K562 (cell line): ENCODE results near the gene EMP2. TPM values are rescaled to one million over a fixed set of nuclear protein-coding genes. Genes with fewer than 3 reads are reported as not detected.

Experiments used
- FOXK1 ChIP-seq: sonication (generic); formaldehyde crosslinking; IDR thresholded peaks from 2 replicates; pipeline ENCODE4 v1.8.0; 2022; ENCODE audit warnings: missing genetic modification reagents, mild to moderate bottlenecking, borderline replicate concordance
- HNRNPK ChIP-seq: fragments of 200-400 bp; formaldehyde crosslinking; IDR thresholded peaks from one replicate; pipeline ENCODE4 v1.6.1; 2018; ENCODE audit warnings: mild to moderate bottlenecking, low read depth, low read length; ENCODE audit not compliant: poor library complexity, severe bottlenecking
- ILK ChIP-seq: fragments of 450-650 bp; IDR thresholded peaks from 2 replicates; pipeline ENCODE4 v1.6.1; 2016; ENCODE audit warnings: missing genetic modification characterization, low read depth, mild to moderate bottlenecking, missing compliant biosample characterization, moderate library complexity, borderline replicate concordance
- PML ChIP-seq: IDR thresholded peaks from 2 replicates; pipeline ENCODE4 v1.6.1; 2012; ENCODE audit warnings: low read length, inconsistent platforms
- ZNF175 ChIP-seq: fragments of 200-800 bp; sonication (Bioruptor generic); IDR thresholded peaks from 2 replicates; pipeline ENCODE4 v1.6.1; 2016; ENCODE audit warnings: low read depth, mild to moderate bottlenecking, missing genetic modification characterization, missing compliant biosample characterization
- ZNF584 ChIP-seq: fragments of 200-800 bp; sonication (Bioruptor generic); IDR thresholded peaks from 2 replicates; pipeline ENCODE4 v1.6.1; 2016; ENCODE audit warnings: low read depth, mild to moderate bottlenecking, missing genetic modification characterization, missing compliant biosample characterization
- ZNF644 ChIP-seq: fragments of 200-800 bp; sonication (Bioruptor generic); IDR thresholded peaks from 2 replicates; pipeline ENCODE4 v1.6.1; 2016; ENCODE audit warnings: low read depth, missing genetic modification characterization, missing compliant biosample characterization
- polyA plus RNA-seq, 8 experiments: library from polyadenylated mRNA; depleted of rRNA in 4 of 8; stranded (reverse) in 5 of 8; unstranded in 3 of 8; fragments of >200 nt; fragmentation: Nextera tagmentation in 2 of 8; fragmentation: Illumina TruSeq in 1 of 8; extraction: Ambion mirVana in 2 of 8; extraction: Trizol in 1 of 8; gene quantifications; 2 replicates each; pipeline versions ENCODE4 v1.2.1 to v1.2.3, GENCODE V29; 2011 to 2014; ENCODE audit warnings: inconsistent platforms in 1 of 8, missing spikeins in 1 of 8
- total RNA-seq, 7 experiments: library from RNA; depleted of rRNA in 6 of 7; stranded (reverse); fragments of >200 nt in 6 of 7; fragmentation: Illumina TruSeq in 2 of 7; extraction: Trizol in 2 of 7; gene quantifications; 2 replicates each; pipeline versions ENCODE4 v1.2.1 to v1.2.3, GENCODE V29; 2011 to 2021; ENCODE audit warnings: low replicate concordance in 1 of 7
- TF ChIP-seq, protein P1 (sequence below): fragments of 450-650 bp; IDR thresholded peaks from 2 replicates; pipeline ENCODE4 v1.6.1; 2017; ENCODE audit warnings: antibody characterized with exemption

Gene EMP2
- total and polyA plus RNA-seq, 9 of the 15 experiments (the other 6 are each of a cell fraction or from before 2014, with no cell fraction given): 0.73 to 6.2 (median 3.1) TPM

DNA sequence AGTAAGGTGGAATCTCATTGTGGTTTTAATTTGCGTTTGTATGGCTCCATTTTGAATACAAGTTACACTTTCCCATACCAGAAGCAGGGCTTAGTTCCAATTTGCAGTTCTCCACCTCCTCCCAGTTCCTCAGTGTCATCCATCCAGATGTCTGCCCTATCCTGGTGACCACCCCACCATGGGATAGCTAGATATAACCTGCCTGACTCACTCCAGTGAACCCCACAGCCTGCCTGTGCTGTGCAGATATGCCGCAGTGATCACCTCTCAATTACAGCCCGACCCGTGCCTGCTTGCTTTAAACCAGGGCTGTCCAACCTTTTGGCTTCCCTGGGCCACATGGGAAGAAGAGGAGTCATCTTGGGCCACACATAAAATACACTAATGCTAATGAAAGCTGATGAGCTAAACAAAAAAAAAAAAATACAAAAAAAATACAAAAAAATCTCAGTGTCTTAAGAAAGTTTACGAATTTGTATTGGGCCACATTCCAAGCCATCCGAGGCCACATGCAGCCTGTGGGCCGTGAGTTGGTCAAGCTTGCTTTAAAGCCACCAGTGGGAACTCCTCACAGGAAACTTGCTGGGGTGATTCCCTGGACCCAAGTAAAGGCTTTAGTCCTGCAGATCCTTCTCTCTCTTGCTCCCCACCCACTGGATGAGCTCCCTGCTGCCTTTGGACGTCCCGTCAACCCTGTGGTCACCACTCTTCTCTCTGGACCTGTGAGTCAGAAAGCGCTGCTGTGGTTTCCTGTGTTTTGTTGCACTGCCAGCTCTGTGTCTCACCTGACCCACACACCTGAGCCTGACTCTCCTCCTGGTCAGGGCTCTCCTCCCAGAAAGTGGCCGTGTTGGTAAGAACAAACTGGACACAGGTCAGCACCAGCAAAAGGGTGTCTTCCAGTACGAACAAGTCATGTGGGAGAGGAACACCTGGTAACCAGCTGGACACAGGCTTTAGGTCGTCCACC lies 83.0 kb downstream of the EMP2 start (continued):
- TF ChIP-seq ZNF175 (CRISPR knock-in tag) (peak; percentile 66; the same call in 1 of the 2 replicates), ILK (tag) (no peak), ZNF584 (peak; percentile 87), FOXK1 (CRISPR knock-in tag) (no peak), PML (peak; percentile 97), HNRNPK (no peak), ZNF644 (tag) (0 out of 2 replicates have a peak, but pooled peaks have one; percentile 59)
- TF ChIP-seq, protein P1, sequence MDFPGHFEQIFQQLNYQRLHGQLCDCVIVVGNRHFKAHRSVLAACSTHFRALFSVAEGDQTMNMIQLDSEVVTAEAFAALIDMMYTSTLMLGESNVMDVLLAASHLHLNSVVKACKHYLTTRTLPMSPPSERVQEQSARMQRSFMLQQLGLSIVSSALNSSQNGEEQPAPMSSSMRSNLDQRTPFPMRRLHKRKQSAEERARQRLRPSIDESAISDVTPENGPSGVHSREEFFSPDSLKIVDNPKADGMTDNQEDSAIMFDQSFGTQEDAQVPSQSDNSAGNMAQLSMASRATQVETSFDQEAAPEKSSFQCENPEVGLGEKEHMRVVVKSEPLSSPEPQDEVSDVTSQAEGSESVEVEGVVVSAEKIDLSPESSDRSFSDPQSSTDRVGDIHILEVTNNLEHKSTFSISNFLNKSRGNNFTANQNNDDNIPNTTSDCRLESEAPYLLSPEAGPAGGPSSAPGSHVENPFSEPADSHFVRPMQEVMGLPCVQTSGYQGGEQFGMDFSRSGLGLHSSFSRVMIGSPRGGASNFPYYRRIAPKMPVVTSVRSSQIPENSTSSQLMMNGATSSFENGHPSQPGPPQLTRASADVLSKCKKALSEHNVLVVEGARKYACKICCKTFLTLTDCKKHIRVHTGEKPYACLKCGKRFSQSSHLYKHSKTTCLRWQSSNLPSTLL: no peak
